Subcutaneous abdominal adipose tissue (tissue), 5 donors: ENCODE measurements around the gene SYT1.

Source experiments
- H3K27ac ChIP-seq: one replicate; pipeline ENCODE4 v1.7.0; 2013; ENCODE audit warnings: low read depth, mild to moderate bottlenecking, inconsistent platforms, low read length, moderate library complexity
- H3K27me3 ChIP-seq, 5 donors: one replicate each; pipeline ENCODE4 v1.7.0; 2013; ENCODE audit warnings: low read length in 5 of 5, inconsistent platforms in 1 of 5; ENCODE audit not compliant: control insufficient read depth in 5 of 5, insufficient read depth in 4 of 5
- H3K36me3 ChIP-seq, 5 donors: one replicate each; pipeline ENCODE4 v1.7.0; 2013; ENCODE audit warnings: low read length in 5 of 5; ENCODE audit not compliant: control insufficient read depth in 5 of 5, insufficient read depth in 5 of 5
- H3K4me1 ChIP-seq, 5 donors: one replicate each; pipeline ENCODE4 v1.7.0; 2013; ENCODE audit warnings: low read length in 5 of 5, mild to moderate bottlenecking in 3 of 5, moderate library complexity in 1 of 5; ENCODE audit not compliant: control insufficient read depth in 5 of 5, insufficient read depth in 5 of 5
- H3K4me3 ChIP-seq, 5 donors: one replicate each; pipeline ENCODE4 v1.7.0; 2013; ENCODE audit warnings: low read length in 5 of 5, low read depth in 1 of 5
- H3K9ac ChIP-seq, 5 donors: one replicate each; pipeline ENCODE4 v1.7.0; 2013; ENCODE audit warnings: low read length in 5 of 5, mild to moderate bottlenecking in 4 of 5, moderate library complexity in 3 of 5
- H3K9me3 ChIP-seq, 5 donors: one replicate each; pipeline ENCODE4 v1.7.0; 2013; ENCODE audit warnings: low read length in 5 of 5; ENCODE audit not compliant: control insufficient read depth in 5 of 5
- donor health status: healthy.
- donor health status: healthy.
- donor health status: healthy.
- donor health status: healthy.
- donor health status: healthy.

Gene SYT1

GRCh38 chr12:78865516-78865915 is 942 bp downstream of the SYT1 start:
- Histone ChIP-seq H3K27ac (no peak overlapping the region), H3K9me3 (no peaks in the 10 kb centered on the region), H3K4me1 (peaks cover 0 to 19% (median 19%) of the 10 kb centered on the region in 5 donors), H3K9ac (no peak overlapping the region), H3K27me3 (peaks cover 12 to 23% (median 22%) of the 10 kb centered on the region in 5 donors), H3K4me3 (no peak overlapping the region), H3K36me3 (no peaks in the 10 kb centered on the region)

GRCh38 chr12:78866518-78866917 is 1.9 kb downstream of the SYT1 start:
- Histone ChIP-seq H3K36me3 (no peaks in the 10 kb centered on the region), H3K27ac (no peak overlapping the region), H3K4me1 (peaks cover 0 to 19% (median 19%) of the 10 kb centered on the region in 5 donors), H3K4me3 (no peak overlapping the region), H3K9ac (no peak overlapping the region), H3K27me3 (peaks cover 12 to 23% (median 21%) of the 10 kb centered on the region in 5 donors), H3K9me3 (no peaks in the 10 kb centered on the region)

GRCh38 chr12:78870539-78870938 is 6.0 kb downstream of the SYT1 start:
- H3K27me3 ChIP-seq: peaks cover 0 to 5% (median under 1%) of the 10 kb centered on the region in 5 donors

DNA sequence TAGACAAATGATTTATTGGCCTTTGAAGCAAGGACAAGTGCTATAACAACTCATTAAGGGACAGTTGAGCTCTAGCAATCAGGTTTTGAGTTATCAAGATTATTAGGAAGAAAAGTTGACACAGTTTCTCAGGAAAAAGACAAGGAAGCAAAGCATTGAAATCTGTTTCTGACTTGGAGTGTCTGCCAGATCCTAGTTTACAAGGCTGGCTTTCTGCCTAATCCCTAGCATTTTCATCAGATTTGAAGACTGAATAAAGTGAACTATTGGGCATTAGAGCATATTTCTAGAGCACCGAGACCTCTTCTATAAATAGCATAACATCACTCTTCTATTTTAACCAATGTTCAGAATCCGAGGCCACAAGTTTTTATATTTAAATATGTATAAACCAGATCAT is 7.0 kb downstream of the SYT1 start:
- Histone ChIP-seq H3K36me3 (no peaks in the 10 kb centered on the region), H3K27me3 (no peaks in the 10 kb centered on the region), H3K9me3 (no peaks in the 10 kb centered on the region), H3K27ac (no peak overlapping the region), H3K9ac (no peak overlapping the region), H3K4me1 (no peaks in the 10 kb centered on the region), H3K4me3 (no peak overlapping the region)

More at GRCh38 chr12:78870539-78870938, 6.0 kb downstream of the SYT1 start:
- H3K27ac ChIP-seq: no peak overlapping the region
- no peaks in the 10 kb centered on the region for H3K4me1 ChIP-seq
- no peaks in the 10 kb centered on the region for H3K9me3 ChIP-seq
- H3K36me3 ChIP-seq: no peaks in the 10 kb centered on the region
- no peak overlapping the region for H3K9ac ChIP-seq
- no peak overlapping the region for H3K4me3 ChIP-seq

GRCh38 chr12:78878459-78878858 is 13.9 kb downstream of the SYT1 start:
- no peaks in the 10 kb centered on the region for H3K27me3 ChIP-seq
- no peak overlapping the region for H3K9ac ChIP-seq
- no peaks in the 10 kb centered on the region for H3K36me3 ChIP-seq
- H3K9me3 ChIP-seq: no peaks in the 10 kb centered on the region
- no peak overlapping the region for H3K27ac ChIP-seq
- no peaks in the 10 kb centered on the region for H3K4me1 ChIP-seq
- no peak overlapping the region for H3K4me3 ChIP-seq

DNA sequence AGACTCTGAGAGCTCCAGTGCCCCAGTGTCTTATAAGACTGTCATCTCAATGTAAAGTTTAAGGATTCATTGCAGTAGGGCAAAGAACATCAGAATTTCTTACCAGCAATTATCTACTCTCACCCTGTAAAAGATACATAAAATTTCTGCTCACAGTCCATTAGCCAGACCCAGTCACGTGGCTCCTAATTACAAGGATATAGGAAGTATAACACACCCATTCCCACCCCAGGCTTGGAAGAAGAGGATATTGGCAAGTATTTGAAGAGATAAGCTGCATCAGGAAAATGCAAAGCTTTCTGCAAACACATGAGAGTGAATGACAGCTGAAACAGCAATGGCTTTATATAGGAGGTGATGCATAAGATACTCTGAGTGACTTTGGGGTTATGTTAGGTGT is 14.3 kb downstream of the SYT1 start:
- no peak overlapping the region for H3K4me3 ChIP-seq
- H3K36me3 ChIP-seq: no peaks in the 10 kb centered on the region
- no peaks in the 10 kb centered on the region for H3K9me3 ChIP-seq

GRCh38 chr12:78880078-78880477 is 15.5 kb downstream of the SYT1 start:
- no peaks in the 10 kb centered on the region for H3K36me3 ChIP-seq
- H3K27me3 ChIP-seq: no peaks in the 10 kb centered on the region
- no peaks in the 10 kb centered on the region for H3K9me3 ChIP-seq
- H3K27ac ChIP-seq: no peak overlapping the region
- H3K4me3 ChIP-seq: no peak overlapping the region
- no peaks in the 10 kb centered on the region for H3K4me1 ChIP-seq
- H3K9ac ChIP-seq: no peak overlapping the region

More for the DNA sequence above, 14.3 kb downstream of the SYT1 start:
- H3K9ac ChIP-seq: no peak overlapping the region
- no peak overlapping the region for H3K27ac ChIP-seq
- H3K27me3 ChIP-seq: no peaks in the 10 kb centered on the region
- no peaks in the 10 kb centered on the region for H3K4me1 ChIP-seq

DNA sequence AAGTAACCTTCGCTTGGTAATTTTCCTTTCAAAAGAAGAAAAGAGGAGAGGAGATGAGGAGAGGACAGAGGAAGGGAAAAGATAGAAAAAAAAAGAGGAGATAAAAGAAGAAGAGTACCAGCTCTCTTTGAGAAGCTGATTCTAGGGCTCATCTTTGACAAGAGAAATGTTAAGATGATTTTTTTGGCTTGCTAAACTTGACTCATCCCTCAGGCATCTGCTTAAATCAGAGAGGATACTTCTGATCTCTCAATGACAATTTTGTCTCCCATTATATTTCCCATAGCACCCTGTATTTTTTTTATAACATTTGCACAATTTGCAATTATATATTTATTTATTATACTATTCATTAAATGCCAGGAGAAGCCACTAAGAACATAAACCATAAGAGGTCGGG is 17.1 kb downstream of the SYT1 start:
- Histone ChIP-seq H3K27ac (no peak overlapping the region), H3K4me1 (no peaks in the 10 kb centered on the region), H3K9ac (no peak overlapping the region), H3K27me3 (no peaks in the 10 kb centered on the region), H3K4me3 (no peak overlapping the region), H3K36me3 (no peaks in the 10 kb centered on the region), H3K9me3 (no peaks in the 10 kb centered on the region)

GRCh38 chr12:78885466-78885865 is 20.9 kb downstream of the SYT1 start:
- H3K27me3 ChIP-seq: no peaks in the 10 kb centered on the region
- H3K4me1 ChIP-seq: no peaks in the 10 kb centered on the region
- H3K4me3 ChIP-seq: no peak overlapping the region
- no peak overlapping the region for H3K9ac ChIP-seq
- no peaks in the 10 kb centered on the region for H3K36me3 ChIP-seq
- no peak overlapping the region for H3K27ac ChIP-seq
- no peaks in the 10 kb centered on the region for H3K9me3 ChIP-seq

GRCh38 chr12:78886719-78887407 is 22.3 kb downstream of the SYT1 start:
- Histone ChIP-seq H3K27me3 (no peaks in the 10 kb centered on the region), H3K9ac (no peak overlapping the region), H3K27ac (no peak overlapping the region), H3K4me1 (no peaks in the 10 kb centered on the region), H3K4me3 (no peak overlapping the region), H3K9me3 (no peaks in the 10 kb centered on the region), H3K36me3 (no peaks in the 10 kb centered on the region)
